ENCODE data around the gene LRFN3. TPM values are rescaled to one million over a fixed set of nuclear protein-coding genes. Genes with fewer than 3 reads are reported as not detected.
A peak's percentile ranks its signal among the peaks of the same experiment; 100 is the strongest.

The LRFN3 gene
- total and polyA plus RNA-seq, 12 donors = 1.7 to 23.3 (median 13.8) TPM

DNA sequence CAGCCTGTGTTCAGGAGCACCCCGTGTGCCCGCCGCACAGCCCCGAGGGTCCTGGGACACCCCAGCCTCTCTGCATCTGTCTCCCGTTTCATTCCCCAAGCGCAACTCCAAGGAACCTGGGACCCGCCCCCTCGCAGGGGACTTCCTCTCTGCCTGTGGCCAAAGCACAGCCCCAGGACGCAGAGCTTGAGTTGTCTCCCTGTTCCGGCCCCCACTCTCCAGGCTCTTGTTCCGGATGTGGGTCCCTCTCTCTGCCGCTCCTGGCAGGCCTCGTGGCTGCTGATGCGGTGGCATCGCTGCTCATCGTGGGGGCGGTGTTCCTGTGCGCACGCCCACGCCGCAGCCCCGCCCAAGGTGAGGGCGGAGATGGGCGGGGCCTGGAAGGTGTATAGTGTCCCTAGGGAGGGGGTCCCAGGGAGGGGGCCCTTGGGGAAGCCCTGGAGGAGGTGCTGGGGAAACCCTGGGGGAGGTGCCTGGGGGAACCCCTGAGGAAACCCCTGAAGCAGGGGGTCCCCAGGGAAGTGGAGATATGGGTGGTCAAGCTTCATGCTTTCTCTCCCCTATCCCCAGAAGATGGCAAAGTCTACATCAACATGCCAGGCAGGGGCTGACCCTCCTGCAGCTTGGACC is 32.5 kb upstream of the LRFN3 start:
- TF ChIP-seq POLR2A (IDR thresholded peaks at IDR 0.05) (no peak), CTCF (IDR thresholded peaks at IDR 0.05) (no peak)
- Histone ChIP-seq H3K36me3 (replicated peaks in 1 of 2) (no peaks in the 10 kb centered on the region), H3K27me3 (no peaks in the 10 kb centered on the region), H3K27ac (peak overlapping the region in 3 of 5 donors; percentile 5 to 82 (median 60)), H3K4me1 (replicated peaks in 1 of 2) (peaks cover under 1 to 7% of the 10 kb centered on the region in 2 donors), H3K9me3 (replicated peaks in 1 of 3) (no peaks in the 10 kb centered on the region), H3K4me3 (peak overlapping the region in 1 of 4 donors; percentile 4)
- 3 to 4% (median 3%) methylated on average over 5 to 24 of the region's 24 CpGs for WGBS, 4 donors
- intact Hi-C loops (cut with DNase I) = no loop called here
- peak; percentile 51 to 88 (median 75) for DNase-seq

DNA sequence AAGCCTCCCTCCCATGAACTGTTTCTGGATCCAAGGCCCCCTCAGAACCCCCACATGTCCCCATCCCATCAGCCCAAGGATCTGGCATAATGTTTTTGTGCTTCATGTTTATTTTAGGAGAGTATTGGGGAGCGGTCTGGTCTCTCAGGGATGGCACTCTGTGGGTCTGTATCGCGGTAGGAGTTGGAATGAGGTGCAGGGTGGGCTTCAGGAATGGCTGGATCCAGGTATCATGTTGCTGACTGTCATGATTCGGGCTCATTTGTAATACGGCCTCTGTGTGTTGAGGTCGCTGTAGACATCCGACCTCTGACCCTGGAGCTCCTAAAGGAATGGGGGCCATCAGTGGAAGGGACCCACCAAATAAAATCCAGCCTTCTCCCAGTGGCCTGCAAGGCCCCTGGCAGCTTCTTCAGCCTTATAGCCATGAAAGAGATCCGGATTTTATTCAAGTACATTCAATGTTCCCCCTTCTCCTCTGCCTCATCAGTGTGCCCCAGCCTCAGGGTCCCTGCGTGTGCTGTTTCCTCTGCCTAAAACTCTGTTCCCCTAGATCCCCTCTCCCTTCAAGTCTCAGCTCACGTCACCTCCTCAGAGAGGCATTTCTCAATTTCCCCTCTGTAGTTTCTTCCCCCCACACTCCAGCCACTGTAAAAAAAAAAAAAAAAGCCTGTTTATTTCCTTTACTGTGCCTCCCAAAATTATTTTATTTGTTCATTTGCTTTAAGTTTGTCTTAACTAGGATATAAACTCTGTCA is 31.7 kb upstream of the LRFN3 start:
- 74 to 85% (median 76%) methylated on average over 8 to 10 of the region's 10 CpGs for WGBS, 4 donors
- Histone ChIP-seq H3K27ac (peak overlapping the region in 3 of 5 donors; percentile 45 to 82 (median 60)), H3K4me1 (replicated peaks in 1 of 2) (peaks cover 0 to 7% of the 10 kb centered on the region in 2 donors), H3K27me3 (no peaks in the 10 kb centered on the region), H3K4me3 (no peak overlapping the region), H3K9me3 (replicated peaks in 1 of 3) (no peaks in the 10 kb centered on the region), H3K36me3 (replicated peaks in 1 of 2) (no peaks in the 10 kb centered on the region)
- intact Hi-C loops (cut with DNase I) = no loop called here
- DNase-seq = peak in 1 of 7 donors; percentile 25
- TF ChIP-seq CTCF (IDR thresholded peaks at IDR 0.05) (no peak), POLR2A (IDR thresholded peaks at IDR 0.05) (no peak)

- WGBS, 4 donors = 70 to 76% (median 74%) methylated on average over 6 of the region's 6 CpGs
- H3K27ac ChIP-seq = peak overlapping the region in 3 of 5 donors; percentile 32 to 82 (median 45)
- intact Hi-C loops (cut with DNase I) = no loop called here
Observed at GRCh38 chr19:35905178-35905727, 30.9 kb upstream of the LRFN3 start.

More at GRCh38 chr19:35905178-35905727, 30.9 kb upstream of the LRFN3 start:
- TF ChIP-seq POLR2A (IDR thresholded peaks at IDR 0.05) (no peak), CTCF (IDR thresholded peaks at IDR 0.05) (no peak)
- Histone ChIP-seq H3K4me3 (no peak overlapping the region), H3K27me3 (no peaks in the 10 kb centered on the region), H3K9me3 (replicated peaks in 1 of 3) (no peaks in the 10 kb centered on the region), H3K4me1 (replicated peaks in 1 of 2) (peaks cover 0 to 7% of the 10 kb centered on the region in 2 donors), H3K36me3 (replicated peaks in 1 of 2) (no peaks in the 10 kb centered on the region)
- DNase-seq = no peak

Data from adrenal gland (tissue), 12 donors.